Activated naive CD4-positive, alpha-beta T cell (primary cell): ENCODE results near the gene SCML1.
A peak's percentile ranks its signal among the peaks of the same experiment; 100 is the strongest.
"Not testable (repeated sequence)": the region's sequence is repeated elsewhere in the genome, so short reads cannot be mapped to it uniquely, and the experiment has no call there.

Experiments
- DNase-seq, 4 experiments: peaks; one replicate each; lab custom pipeline; 2025; lab: John Stamatoyannopoulos, UW

Gene SCML1

GRCh38 chrX:17738737-17739535 lies 1.6 kb downstream of the SCML1 start:
- DNase-seq = no peak

GRCh38 chrX:17740137-17741122 lies 3.1 kb downstream of the SCML1 start:
- DNase-seq = no peak

- DNase-seq = no peak
These were observed 3.8 kb downstream of the SCML1 start for GRCh38 chrX:17741123-17741511.

- no peak for DNase-seq
These were observed 6.6 kb downstream of the SCML1 start for GRCh38 chrX:17743913-17744312.

DNA sequence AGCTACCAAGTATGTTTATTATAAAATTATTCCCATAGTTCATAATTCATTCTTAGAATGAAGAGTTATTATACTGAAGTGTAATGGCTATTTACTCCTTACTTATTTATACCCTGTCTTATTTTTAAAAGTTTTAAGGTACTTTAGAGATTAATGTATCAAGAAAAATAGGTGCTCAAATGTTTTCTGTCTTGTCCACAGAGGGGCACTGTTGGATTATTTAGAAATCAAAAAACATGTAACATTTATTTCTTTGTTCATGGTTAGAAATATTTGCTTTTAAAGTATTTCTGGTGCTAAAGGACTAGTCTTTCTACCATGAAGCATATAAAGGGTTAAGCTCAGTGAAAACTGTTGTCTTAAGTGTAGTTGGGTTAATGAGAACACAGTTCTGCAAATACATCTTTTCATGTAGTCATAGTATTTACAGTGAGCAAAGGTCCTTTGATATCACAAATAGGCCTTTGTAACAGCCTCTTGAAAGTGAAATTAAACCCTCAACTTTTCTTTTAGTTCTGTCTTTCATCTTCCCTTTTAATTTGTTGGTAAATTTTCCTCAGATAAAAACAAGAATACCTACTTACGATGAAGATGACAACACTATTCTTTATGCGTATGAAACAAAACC lies 7.7 kb downstream of the SCML1 start:
- no peak for DNase-seq

- DNase-seq = no peak
These were observed 10.4 kb downstream of the SCML1 start for GRCh38 chrX:17747692-17748091.

- no peak for DNase-seq
These were observed 11.4 kb downstream of the SCML1 start for GRCh38 chrX:17748684-17749083.

- no peak for DNase-seq
These were observed 13.1 kb downstream of the SCML1 start for GRCh38 chrX:17750436-17750835.

DNA sequence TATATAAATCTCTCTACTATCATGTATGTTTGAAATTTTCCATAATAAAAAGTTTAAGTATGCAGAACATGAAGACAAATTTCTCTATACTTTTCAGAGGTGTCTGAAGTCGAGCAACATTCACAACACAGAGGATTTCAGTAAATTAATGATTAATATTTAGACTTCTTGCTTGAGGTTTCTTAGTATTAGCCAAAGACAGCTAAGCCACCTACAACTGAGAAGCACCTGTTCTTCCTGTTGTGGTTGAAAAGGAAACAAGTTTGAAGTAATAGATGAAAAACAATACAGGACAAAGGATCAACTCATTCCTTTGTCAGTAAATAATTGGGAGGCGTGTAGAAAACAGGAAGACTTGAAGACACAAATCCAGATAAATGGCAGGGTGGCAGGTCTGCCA lies 21.1 kb downstream of the SCML1 start:
- DNase-seq = no peak

GRCh38 chrX:17759990-17760389 lies 22.7 kb downstream of the SCML1 start:
- no peak for DNase-seq

GRCh38 chrX:17767734-17768133 lies 30.4 kb downstream of the SCML1 start:
- DNase-seq = no peak

- DNase-seq = no peak
These were observed 31.7 kb downstream of the SCML1 start for GRCh38 chrX:17768997-17769396.

- DNase-seq = no peak
These were observed 32.5 kb downstream of the SCML1 start for GRCh38 chrX:17769701-17770269.

DNA sequence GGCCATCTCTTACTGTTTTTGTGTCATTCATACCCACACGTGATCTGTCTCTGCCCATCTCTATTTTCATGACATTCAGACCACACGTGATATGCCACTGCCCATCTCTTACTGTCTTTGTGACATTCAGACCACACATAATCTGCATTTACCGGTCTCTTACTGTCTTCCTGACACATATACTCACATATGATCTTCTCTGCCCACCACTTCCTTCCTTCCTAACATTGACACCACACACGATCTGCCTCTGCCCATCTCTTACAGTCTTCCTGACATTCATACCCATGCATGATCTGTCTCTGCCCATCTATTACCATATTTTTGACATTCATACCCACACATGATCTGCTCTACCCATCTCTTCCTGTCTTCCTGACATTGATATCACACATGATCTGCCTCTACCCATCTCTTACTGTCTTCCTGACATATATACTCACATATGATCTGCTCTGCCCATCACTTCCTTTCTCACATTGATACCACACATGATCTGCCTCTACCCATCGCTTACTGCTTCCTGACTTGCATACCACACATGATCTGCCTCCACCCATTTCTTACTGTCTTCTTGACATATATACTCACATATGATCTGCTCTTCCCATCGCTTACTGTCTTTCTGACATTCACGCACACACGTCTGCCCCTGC lies 36.1 kb downstream of the SCML1 start:
- no peak for DNase-seq

DNA sequence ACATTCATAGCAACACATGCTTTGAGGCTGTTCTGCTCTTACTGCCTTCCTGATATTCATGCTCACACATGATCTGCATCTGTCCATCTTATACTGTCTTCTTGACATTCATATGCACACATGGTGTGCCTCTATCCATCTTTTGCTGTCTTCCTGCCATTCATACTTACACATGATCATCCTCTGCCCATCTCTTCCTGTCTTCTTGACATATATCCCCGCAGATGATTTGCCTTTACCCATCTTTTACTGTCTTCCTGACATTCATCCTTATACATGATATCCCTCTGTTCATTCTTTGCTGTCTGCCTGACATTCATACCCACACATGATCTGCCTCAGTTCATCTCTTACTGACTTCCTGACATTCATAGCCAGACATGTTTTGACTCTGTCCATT lies 36.8 kb downstream of the SCML1 start:
- no peak for DNase-seq

GRCh38 chrX:17778997-17779396 lies 41.7 kb downstream of the SCML1 start:
- no peak for DNase-seq

DNA sequence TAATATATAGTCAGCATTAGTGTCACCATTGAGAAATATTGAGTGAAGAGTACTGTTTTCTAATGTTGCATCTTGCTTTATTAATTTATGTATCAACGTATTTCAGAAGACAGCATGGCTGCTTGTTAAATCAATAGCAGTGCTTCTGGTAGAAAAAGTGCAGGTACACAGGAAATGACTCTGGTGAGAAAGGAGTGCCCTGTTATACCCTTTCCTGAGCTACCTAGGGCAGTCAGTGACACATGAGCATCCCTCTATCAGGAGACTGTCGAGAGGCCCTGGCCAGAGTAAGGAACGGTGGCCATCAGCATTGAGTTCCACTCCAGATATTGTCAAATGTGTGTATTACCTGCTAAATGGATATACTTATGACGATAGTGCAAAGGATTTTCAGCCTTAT lies 42.1 kb downstream of the SCML1 start:
- no peak for DNase-seq

DNA sequence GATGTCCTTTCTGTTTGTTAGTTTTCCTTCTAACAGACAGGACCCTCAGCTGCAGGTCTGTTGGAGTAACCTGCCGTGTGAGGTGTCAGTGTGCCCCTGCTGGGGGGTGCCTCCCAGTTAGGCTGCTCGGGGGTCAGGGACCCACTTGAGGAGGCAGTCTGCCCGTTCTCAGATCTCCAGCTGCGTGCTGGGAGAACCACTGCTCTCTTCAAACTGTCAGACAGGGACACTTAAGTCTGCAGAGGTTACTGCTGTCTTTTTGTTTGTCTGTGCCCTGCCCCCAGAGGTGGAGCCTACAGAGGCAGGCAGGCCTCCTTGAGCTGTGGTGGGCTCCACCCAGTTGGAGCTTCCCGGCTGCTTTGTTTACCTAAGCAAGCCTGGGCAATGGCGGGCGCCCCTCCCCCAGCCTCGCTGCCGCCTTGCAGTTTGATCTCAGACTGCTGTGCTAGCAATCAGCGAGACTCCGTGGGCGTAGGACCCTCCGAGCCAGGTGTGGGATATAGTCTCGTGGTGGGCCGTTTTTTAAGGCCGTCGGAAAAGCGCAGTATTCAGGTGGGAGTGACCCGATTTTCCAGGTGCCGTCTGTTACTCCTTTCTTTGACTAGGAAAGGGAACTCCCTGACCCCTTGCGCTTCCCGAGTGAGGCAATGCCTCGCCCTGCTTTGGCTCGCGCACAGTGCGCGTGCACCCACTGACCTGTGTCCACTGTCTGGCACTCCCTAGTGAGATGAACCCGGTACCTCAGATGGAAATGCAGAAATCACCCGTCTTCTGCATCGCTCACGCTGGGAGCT lies 49.5 kb downstream of the SCML1 start:
- not testable (repeated sequence) for DNase-seq

- no peak for DNase-seq
These were observed 50.3 kb downstream of the SCML1 start for GRCh38 chrX:17787557-17787956.

DNA sequence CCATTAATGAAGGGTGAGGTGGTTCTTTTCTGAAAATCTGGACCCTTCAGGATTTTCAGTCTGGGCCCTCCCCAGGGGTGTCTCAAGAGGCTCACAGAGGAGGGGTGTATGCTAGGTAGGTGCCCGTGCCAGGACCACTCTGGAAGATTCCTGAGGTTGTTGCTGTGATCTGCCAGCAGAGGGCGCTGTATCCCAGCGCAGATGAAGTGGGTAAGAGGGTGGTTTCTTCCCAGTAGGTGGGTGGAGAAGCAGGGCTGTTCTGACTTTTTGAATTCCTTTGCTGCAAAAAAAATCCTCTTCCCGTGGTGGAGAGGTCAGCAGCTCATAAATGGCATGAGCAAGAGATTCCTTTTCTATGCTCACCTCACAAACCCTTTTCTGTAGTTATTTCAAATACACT lies 51.1 kb downstream of the SCML1 start:
- DNase-seq = peak; percentile 0 to 19 (median 8)
